H1 (cell line): ENCODE measurements around the gene TRAF6. TPM values are rescaled to one million over a fixed set of nuclear protein-coding genes. Genes with fewer than 3 reads are reported as not detected.

Experiments used
- CTCF ChIA-PET: fragments of 300-600 bp; sonication (Branson Sonifier 250); formaldehyde crosslinking; loops from one replicate; lab custom pipeline; 2021; ENCODE audit not compliant: partially characterized antibody; lab: Charles Lee
- POLR2A ChIA-PET: fragments of 300-600 bp; sonication (Branson Sonifier 250); formaldehyde crosslinking; loops from one replicate; lab custom pipeline; 2021; ENCODE audit warnings: inconsistent platforms; ENCODE audit not compliant: partially characterized antibody; lab: Charles Lee
- DNase-seq, 2 experiments: peaks; one replicate each; pipeline versions ENCODE4 v3.0.0 to v3.0.0-alpha.2; 2010 to 2022; ENCODE audit warnings: low spot score in 2 of 2, low read depth in 1 of 2, mixed read lengths in 1 of 2
- FAIRE-seq: peaks from 2 replicates; lab custom pipeline; 2011; peaks lifted over from hg19 to GRCh38; lab: Jason Lieb, UNC
- H2AFZ ChIP-seq: 2 replicates; pipeline ENCODE4 v1.8.1; 2012; ENCODE audit warnings: low read length, inconsistent platforms
- H2AK5ac ChIP-seq: 2 replicates; pipeline ENCODE4 v1.6.1; 2013; ENCODE audit warnings: low read depth, low read length
- H2BK120ac ChIP-seq: replicated peaks from 2 replicates; pipeline ENCODE3; 2013; ENCODE audit warnings: low read depth, low read length, inconsistent platforms
- H2BK12ac ChIP-seq: 2 replicates; pipeline ENCODE4 v1.6.1; 2013; ENCODE audit warnings: low read depth, low read length
- H2BK15ac ChIP-seq: 2 replicates; pipeline ENCODE4 v1.6.1; 2013; ENCODE audit warnings: low read length
- H2BK20ac ChIP-seq: 2 replicates; pipeline ENCODE4 v1.6.1; 2013; ENCODE audit warnings: low read length
- H2BK5ac ChIP-seq: 2 replicates; pipeline ENCODE4 v1.6.1; 2013; ENCODE audit warnings: low read depth, low read length
- H3K14ac ChIP-seq: 2 replicates; pipeline ENCODE4 v1.6.1; 2013; ENCODE audit warnings: inconsistent platforms; ENCODE audit not compliant: insufficient read length
- H3K18ac ChIP-seq: 2 replicates; pipeline ENCODE4 v1.6.1; 2013; ENCODE audit warnings: low read length; ENCODE audit errors: extremely low read depth
- H3K23ac ChIP-seq: 2 replicates; pipeline ENCODE4 v1.6.1; 2013; ENCODE audit warnings: inconsistent platforms; ENCODE audit not compliant: insufficient read length
- H3K23me2 ChIP-seq: 2 replicates; pipeline ENCODE4 v1.6.1; 2013; ENCODE audit warnings: low read depth, low read length
- H3K27ac ChIP-seq: 2 replicates; pipeline ENCODE4 v1.6.1; 2011; ENCODE audit warnings: low read depth, low read length, inconsistent platforms
- H3K27me3 ChIP-seq, 4 experiments: replicated peaks in 1 of 4; 1 replicate in 1 of 4; 2 replicates in 3 of 4; pipeline versions ENCODE4 v1.6.1 to v1.8.1; 2011 to 2013; ENCODE audit warnings: low read length in 3 of 4, mild to moderate bottlenecking in 3 of 4, inconsistent platforms in 2 of 4, mixed read lengths in 2 of 4, moderate library complexity in 1 of 4; ENCODE audit not compliant: control insufficient read depth in 3 of 4, insufficient read depth in 3 of 4; ENCODE audit errors: extremely low read depth in 1 of 4
- H3K36me3 ChIP-seq, 4 experiments: 2 replicates each; pipeline versions ENCODE4 v1.6.1 to v1.8.1; 2011 to 2013; ENCODE audit warnings: mild to moderate bottlenecking in 4 of 4, low read length in 3 of 4, moderate library complexity in 2 of 4, control low read depth in 1 of 4, inconsistent platforms in 1 of 4; ENCODE audit not compliant: insufficient read depth in 4 of 4, control insufficient read depth in 2 of 4
- H3K4ac ChIP-seq: replicated peaks from 2 replicates; pipeline ENCODE3; 2013; ENCODE audit warnings: low read length, low read depth, mixed read lengths, inconsistent platforms; ENCODE audit not compliant: insufficient read length
- H3K4me1 ChIP-seq, 4 experiments: replicated peaks in 1 of 4; 1 replicate in 1 of 4; 2 replicates in 3 of 4; pipeline versions ENCODE4 v1.6.1 to v1.8.1; 2011 to 2013; ENCODE audit warnings: low read length in 3 of 4, inconsistent platforms in 2 of 4, mixed read lengths in 1 of 4; ENCODE audit not compliant: insufficient read depth in 4 of 4, control insufficient read depth in 3 of 4
- H3K4me2 ChIP-seq, 2 experiments: 2 replicates each; pipeline versions ENCODE4 v1.6.1 to v1.8.1; 2011 to 2013; ENCODE audit warnings: low read depth in 2 of 2, low read length in 2 of 2, control low read depth in 1 of 2, inconsistent platforms in 1 of 2, mild to moderate bottlenecking in 1 of 2; ENCODE audit not compliant: insufficient read depth in 1 of 2
- H3K4me3 ChIP-seq, 4 experiments: fragments of 200-600, 300-600 bp in 1 of 4; sonication (generic), shearing (Covaris generic), sonication (Bioruptor Twin) in 1 of 4; 2 replicates each; pipeline versions ENCODE4 v1.5.1 to v1.8.1; 2011 to 2016; ENCODE audit warnings: low read length in 4 of 4, low read depth in 3 of 4, control low read depth in 2 of 4, inconsistent platforms in 2 of 4, mild to moderate bottlenecking in 2 of 4, mixed read lengths in 1 of 4, moderate library complexity in 1 of 4; ENCODE audit not compliant: insufficient read depth in 2 of 4; ENCODE audit errors: extremely low read depth in 1 of 4
- H3K56ac ChIP-seq: replicated peaks from 2 replicates; pipeline ENCODE3; 2013; ENCODE audit warnings: low read depth, mild to moderate bottlenecking, mixed read lengths, low read length, inconsistent platforms; ENCODE audit not compliant: insufficient read length
- H3K79me1 ChIP-seq: 2 replicates; pipeline ENCODE4 v1.6.1; 2013; ENCODE audit warnings: low read depth, low read length, control low read depth
- H3K79me2 ChIP-seq, 2 experiments: 2 replicates each; pipeline versions ENCODE4 v1.6.1 to v1.8.1; 2012 to 2013; ENCODE audit warnings: low read length in 2 of 2, mild to moderate bottlenecking in 2 of 2, inconsistent platforms in 1 of 2; ENCODE audit not compliant: insufficient read depth in 2 of 2, control insufficient read depth in 1 of 2
- H3K9ac ChIP-seq, 4 experiments: replicated peaks in 1 of 4; 1 replicate in 1 of 4; 2 replicates in 3 of 4; pipeline versions ENCODE4 v1.6.1 to v1.8.1; 2011 to 2013; ENCODE audit warnings: low read depth in 3 of 4, low read length in 3 of 4, control low read depth in 2 of 4, mild to moderate bottlenecking in 2 of 4, moderate library complexity in 2 of 4, inconsistent platforms in 1 of 4; ENCODE audit errors: extremely low read depth in 1 of 4
- H3K9me3 ChIP-seq, 2 experiments: 2 replicates each; pipeline versions ENCODE4 v1.6.1 to v1.8.1; 2012 to 2013; ENCODE audit warnings: mild to moderate bottlenecking in 2 of 2, moderate library complexity in 2 of 2, control low read depth in 1 of 2, inconsistent platforms in 1 of 2, low read depth in 1 of 2, low read length in 1 of 2, mixed read lengths in 1 of 2; ENCODE audit not compliant: insufficient read depth in 2 of 2
- H4K20me1 ChIP-seq, 2 experiments: replicated peaks in 1 of 2; 2 replicates each; pipeline versions ENCODE3 to v1.8.1; 2011 to 2013; ENCODE audit warnings: inconsistent platforms in 2 of 2, low read length in 2 of 2, mild to moderate bottlenecking in 1 of 2; ENCODE audit not compliant: insufficient read depth in 2 of 2, control insufficient read depth in 1 of 2
- H4K5ac ChIP-seq: 2 replicates; pipeline ENCODE4 v1.6.1; 2013; ENCODE audit warnings: low read length, low read depth, mixed read lengths, inconsistent platforms; ENCODE audit not compliant: insufficient read length
- H4K8ac ChIP-seq: 2 replicates; pipeline ENCODE4 v1.8.0; 2013; ENCODE audit warnings: mild to moderate bottlenecking, moderate library complexity, low read length, inconsistent platforms; ENCODE audit not compliant: insufficient read depth; ENCODE audit errors: extremely low read depth
- H4K91ac ChIP-seq: replicated peaks from 2 replicates; pipeline ENCODE3; 2013; ENCODE audit warnings: low read length, mixed read lengths, inconsistent platforms; ENCODE audit not compliant: insufficient read length
- BCL11A ChIP-seq, 2 experiments: IDR thresholded peaks; one replicate each; pipeline ENCODE4 v1.6.1; 2011; ENCODE audit warnings: low read depth in 2 of 2, low read length in 2 of 2, mild to moderate bottlenecking in 2 of 2
- CBX5 ChIP-seq: fragments of 300-800, 300-1000 bp; sonication (generic); IDR thresholded peaks from 2 replicates; pipeline ENCODE4 v1.7.1; 2016; ENCODE audit warnings: antibody characterized with exemption, low read length, low read depth
- CEBPB ChIP-seq: IDR thresholded peaks from 2 replicates; pipeline ENCODE4 v1.6.1; 2012; ENCODE audit warnings: low read depth, low read length
- EGR1 ChIP-seq: IDR thresholded peaks from 2 replicates; pipeline ENCODE4 v1.6.1; 2011; ENCODE audit warnings: low read depth, low read length, borderline replicate concordance
- FOSL1 ChIP-seq: IDR thresholded peaks from 2 replicates; pipeline ENCODE4 v1.6.1; 2011; ENCODE audit warnings: mild to moderate bottlenecking, low read depth, low read length, moderate library complexity; ENCODE audit not compliant: insufficient read depth
- HDAC2 ChIP-seq, 2 experiments: fragments of 300-600 bp in 1 of 2; sonication (generic) in 1 of 2; IDR thresholded peaks; 2 replicates each; pipeline ENCODE4 v1.6.1; 2011 to 2012; ENCODE audit warnings: low read depth in 2 of 2, low read length in 2 of 2, mild to moderate bottlenecking in 2 of 2, moderate library complexity in 2 of 2, borderline replicate concordance in 1 of 2, inconsistent platforms in 1 of 2
- MAFK ChIP-seq: IDR thresholded peaks from 2 replicates; pipeline ENCODE4 v1.6.1; 2012; ENCODE audit warnings: low read depth, mild to moderate bottlenecking, improper control_type of control experiment, low read length
- NANOG ChIP-seq: IDR thresholded peaks from 2 replicates; pipeline ENCODE4 v1.6.1; 2011; ENCODE audit warnings: low read length, low read depth, mild to moderate bottlenecking, inconsistent platforms; ENCODE audit not compliant: insufficient read depth, poor library complexity, severe bottlenecking
- SP1 ChIP-seq: IDR thresholded peaks from 2 replicates; pipeline ENCODE4 v1.6.1; 2011; ENCODE audit warnings: low read depth, low read length
- SRF ChIP-seq: IDR thresholded peaks from 2 replicates; pipeline ENCODE4 v1.6.1; 2011; ENCODE audit warnings: mild to moderate bottlenecking, low read depth, low read length, moderate library complexity
- SUZ12 ChIP-seq: fragments of 200-600 bp; sonication (generic); IDR thresholded peaks from 2 replicates; pipeline ENCODE4 v1.6.1; 2012; ENCODE audit warnings: mild to moderate bottlenecking, inconsistent platforms, low read length, moderate library complexity, mixed read lengths
- TCF12 ChIP-seq: IDR thresholded peaks from 2 replicates; pipeline ENCODE4 v1.6.1; 2011; ENCODE audit warnings: low read depth, mild to moderate bottlenecking, low read length
- WGBS, 2 experiments: shearing (Covaris generic) in 1 of 2; methylation state at CpG; one replicate each; pipeline versions ENCODE4 v1.1.6 to v1.1.7; 2013 to 2015; ENCODE audit warnings: low lambda C conversion rate in 2 of 2, mixed read lengths in 2 of 2, inconsistent platforms in 1 of 2, low coverage in 1 of 2, missing lambda C conversion rate in 1 of 2; ENCODE audit not compliant: insufficient replicate concordance in 2 of 2, insufficient coverage in 1 of 2, insufficient read length in 1 of 2; ENCODE audit errors: extremely low coverage in 1 of 2, missing lambda C conversion rate in 1 of 2; 5-methylcytosine and 5-hydroxymethylcytosine counted together
- polyA plus RNA-seq, 7 experiments: library from polyadenylated mRNA; depleted of rRNA in 3 of 7; stranded (reverse) in 5 of 7; unstranded in 2 of 7; fragments of >200 nt in 5 of 7; fragments of 200-250 nt in 2 of 7; gene quantifications; 1 replicate in 5 of 7; 2 replicates in 1 of 7; 4 replicates in 1 of 7; pipeline versions ENCODE4 v1.2.1 to v1.2.3, GENCODE V29; 2011 to 2013; ENCODE audit warnings: missing spikeins in 2 of 7, mixed read lengths in 2 of 7
- total RNA-seq: library from RNA; stranded (reverse); fragmentation: NEBNext Ultra II Directional; extraction: Animal tissue kit (Norgen Biotek cat#: 25700); gene quantifications from 2 replicates; pipeline ENCODE4 v1.2.1, GENCODE V29; 2021
- TF ChIP-seq, protein P1 (sequence below): IDR thresholded peaks from 2 replicates; pipeline ENCODE4 v1.6.1; 2012; ENCODE audit warnings: inconsistent platforms

TRAF6 gene
- total and polyA plus RNA-seq, 2 of the 8 experiments (the other 6 are each of a cell fraction or from before 2014, with no cell fraction given) = 4.6 to 8.8 TPM

- no peak for FAIRE-seq
- Histone ChIP-seq H3K4me1 (peaks cover 0 to 20% (median 11%) of the 10 kb centered on the region in 4 experiments; a peak in 6 of 7 replicates), H2AFZ (no peak overlapping the region)
Measured at GRCh38 chr11:36452236-36452940, 57.7 kb downstream of the TRAF6 start.

More at GRCh38 chr11:36452236-36452940, 57.7 kb downstream of the TRAF6 start:
- H4K5ac ChIP-seq = no peak overlapping the region
- H2BK5ac ChIP-seq = no peak overlapping the region
- TF ChIP-seq, protein P1, sequence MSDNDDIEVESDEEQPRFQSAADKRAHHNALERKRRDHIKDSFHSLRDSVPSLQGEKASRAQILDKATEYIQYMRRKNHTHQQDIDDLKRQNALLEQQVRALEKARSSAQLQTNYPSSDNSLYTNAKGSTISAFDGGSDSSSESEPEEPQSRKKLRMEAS = no peak
- TF ChIP-seq NANOG (no peak), CEBPB (no peak), SRF (no peak), EGR1 (no peak), FOSL1 (no peak), HDAC2 (IDR thresholded peaks at IDR 0.05; ENCODE audit: borderline replicate concordance in 1 of 2, low read depth in 2 of 2, low read length in 2 of 2) (no peak), CBX5 (no peak), BCL11A (IDR thresholded peaks at IDR 0.05; ENCODE audit: low read depth in 2 of 2, low read length in 2 of 2) (no peak), SUZ12 (no peak), SP1 (no peak), TCF12 (no peak), MAFK (no peak)
- no peak for DNase-seq
- no peaks in the 10 kb centered on the region for H4K20me1 ChIP-seq
- no peak overlapping the region for H3K4me3 ChIP-seq
- no peak overlapping the region for H3K56ac ChIP-seq
- 91% methylated on average over 5 of the region's 5 CpGs; no CpG with 5 or more reads in 1 of the 2 experiments for WGBS, 2 experiments
- no peak overlapping the region for H3K18ac ChIP-seq
- no peak overlapping the region for H2BK120ac ChIP-seq
- no peak overlapping the region for H3K27ac ChIP-seq
- H2BK12ac ChIP-seq = no peak overlapping the region
- no peak overlapping the region for H3K14ac ChIP-seq
- H3K79me1 ChIP-seq = no peaks in the 10 kb centered on the region
- H3K23ac ChIP-seq = no peak overlapping the region
- no peaks in the 10 kb centered on the region for H3K23me2 ChIP-seq
- CTCF ChIA-PET = interaction anchor here (0.7 to 5.6 kb wide), 10 partner anchors 8 to 186 kb away, joined by 3 to 59 read pairs (median 3); no protein-coding TSS in a partner anchor
- H4K8ac ChIP-seq = peak overlapping the region; percentile 45; the same call in 1 of the 2 replicates
- H2BK15ac ChIP-seq = no peak overlapping the region
- no peaks in the 10 kb centered on the region for H3K9me3 ChIP-seq
- no peak overlapping the region for H2BK20ac ChIP-seq
- no peaks in the 10 kb centered on the region for H3K79me2 ChIP-seq
- no peak overlapping the region for H4K91ac ChIP-seq
- no peaks in the 10 kb centered on the region for H3K27me3 ChIP-seq
- POLR2A ChIA-PET = interaction anchor here (1.1 kb wide), 1 partner anchor 839 kb away, joined by 3 read pairs; no protein-coding TSS in a partner anchor
- H3K4ac ChIP-seq = no peak overlapping the region
- H2AK5ac ChIP-seq = no peak overlapping the region
- peaks cover 0 to 5% (median under 1%) of the 10 kb centered on the region in 4 experiments; a peak in 2 of 8 replicates for H3K36me3 ChIP-seq
- no peak overlapping the region for H3K9ac ChIP-seq
- H3K4me2 ChIP-seq = no peak overlapping the region
